Transverse colon (tissue), 4 donors: Measurements from ENCODE around the gene WFIKKN2. TPM values are rescaled to one million over a fixed set of nuclear protein-coding genes. Genes with fewer than 3 reads are reported as not detected.

Source experiments
- DNase-seq: peaks from one replicate; pipeline ENCODE4 v3.0.0-alpha.2; 2019
- H3K27ac ChIP-seq, 4 donors: fragments of 200-600 bp; sonication (generic); 2 replicates each; pipeline ENCODE4 v1.5.1; 2016 to 2018; ENCODE audit warnings: inconsistent platforms in 4 of 4
- H3K27me3 ChIP-seq: fragments of 200-600 bp; sonication (generic); 2 replicates; pipeline ENCODE4 v1.5.1; 2017; ENCODE audit warnings: inconsistent platforms
- H3K36me3 ChIP-seq, 4 donors: fragments of 200-600 bp; sonication (generic); 2 replicates each; pipeline ENCODE4 v1.5.1; 2017 to 2019; ENCODE audit warnings: inconsistent platforms in 4 of 4
- H3K4me1 ChIP-seq, 4 donors: fragments of 200-600 bp; sonication (generic); 2 replicates each; pipeline ENCODE4 v1.5.1; 2017 to 2020; ENCODE audit warnings: inconsistent platforms in 4 of 4
- H3K4me3 ChIP-seq, 4 donors: fragments of 200-600 bp; sonication (generic); 1 replicate in 1 of 4; 2 replicates in 3 of 4; pipeline versions ENCODE4 v1.5.1 to v1.6.1; 2017 to 2019; ENCODE audit warnings: inconsistent platforms in 4 of 4
- H3K9me3 ChIP-seq, 2 donors: fragments of 200-600 bp; sonication (generic); 2 replicates each; pipeline ENCODE4 v1.5.1; 2017 to 2019; ENCODE audit warnings: inconsistent platforms in 2 of 2
- CTCF ChIP-seq, 5 experiments: fragments of 200-600 bp in 3 of 5; fragments of 450-650 bp in 2 of 5; sonication (generic) in 3 of 5; IDR thresholded peaks; 1 replicate in 2 of 5; 2 replicates in 3 of 5; pipeline ENCODE4 v1.5.1; 2016 to 2017; ENCODE audit warnings: antibody characterized with exemption in 5 of 5, inconsistent platforms in 3 of 5, mild to moderate bottlenecking in 2 of 5, moderate library complexity in 1 of 5
- EP300 ChIP-seq: sonication (generic); formaldehyde crosslinking; IDR thresholded peaks from one replicate; pipeline ENCODE4 v1.6.1; 2017; ENCODE audit warnings: antibody characterized with exemption, low read depth
- POLR2A ChIP-seq: fragments of 450-650 bp; IDR thresholded peaks from one replicate; pipeline ENCODE4 v1.6.1; 2016; ENCODE audit warnings: antibody characterized with exemption, mild to moderate bottlenecking, moderate library complexity
- POLR2AphosphoS5 ChIP-seq, 3 donors: sonication (generic); formaldehyde crosslinking; IDR thresholded peaks; one replicate each; pipeline ENCODE4 v1.6.1; 2016; ENCODE audit warnings: antibody characterized with exemption in 3 of 3
- WGBS, 2 donors: methylation state at CpG; one replicate each; pipeline ENCODE4 v1.1.5; 2018; ENCODE audit warnings: low coverage in 1 of 2; 5-methylcytosine and 5-hydroxymethylcytosine counted together
- in situ Hi-C, 4 donors: fragments of 200-750 bp; cut with MboI; loops; one replicate each; pipeline versions ENCODE4 v1.15.0 to v1.15.1; 2017; ENCODE audit warnings: low sequenced_read_pairs in 3 of 4, low pct_ligation_motif_present in 1 of 4, low pct_unique_long_range_greater_than_20kb in 1 of 4
- intact Hi-C: fragments of 100-400 bp; cut with DNase I; formaldehyde crosslinking; loops from one replicate; pipeline ENCODE4 v1.15.1; 2023; ENCODE audit warnings: low total_unique reads
- total RNA-seq, 4 donors: library from RNA; depleted of rRNA; stranded (reverse); fragments of >200 nt; gene quantifications; one replicate each; pipeline ENCODE4 v1.1.0, GENCODE V29; 2016

The WFIKKN2 gene
- total RNA-seq, 4 donors from 2014 or later = not detected

GRCh38 chr17:50864747-50865059 lies 29.3 kb downstream of the WFIKKN2 start:
- intact Hi-C loops = loop anchor here (5.0 kb wide), 1 partner anchor 38 kb away; no protein-coding TSS in a partner anchor
- TF ChIP-seq EP300 (no peak), POLR2AphosphoS5 (IDR thresholded peaks at IDR 0.05) (peak in 1 of 3 donors; percentile 45), POLR2A (no peak), CTCF (IDR thresholded peaks at IDR 0.05) (peak in 2 of 5 experiments; percentile 11 to 27)
- in situ Hi-C loops = loop anchor here in 2 of 4 donors (25.0 kb wide), 1 partner anchor 298 kb away; the partner anchor contains the start of genes NME1 (in 2 of the 2) and NME2 (in 2 of the 2)
- Histone ChIP-seq H3K36me3 (peaks cover 0 to 20% (median 0%) of the 10 kb centered on the region in 4 donors), H3K9me3 (no peaks in the 10 kb centered on the region), H3K4me3 (peak overlapping the region; percentile 13 to 100 (median 95)), H3K27me3 (no peaks in the 10 kb centered on the region), H3K27ac (peak overlapping the region; percentile 98 to 100 (median 99)), H3K4me1 (peaks cover 3 to 56% (median 36%) of the 10 kb centered on the region in 4 donors)
- WGBS, 2 donors = 6 to 8% methylated on average over 4 to 6 of the region's 6 CpGs
- DNase-seq = no peak

GRCh38 chr17:50865060-50865867 lies 29.9 kb downstream of the WFIKKN2 start:
- in situ Hi-C loops = loop anchor here in 2 of 4 donors (25.0 kb wide), 1 partner anchor 297 kb away; the partner anchor contains the start of genes NME1 (in 2 of the 2) and NME2 (in 2 of the 2)
- H3K9me3 ChIP-seq = no peaks in the 10 kb centered on the region
- DNase-seq = peak; percentile 53
- no peaks in the 10 kb centered on the region for H3K27me3 ChIP-seq
- H3K4me3 ChIP-seq = peak overlapping the region; percentile 13 to 100 (median 95)
- WGBS, 2 donors = 0 to 1% methylated on average over 12 to 43 of the region's 50 CpGs
- peak overlapping the region; percentile 98 to 100 (median 99) for H3K27ac ChIP-seq
- peaks cover 3 to 56% (median 36%) of the 10 kb centered on the region in 4 donors for H3K4me1 ChIP-seq
- intact Hi-C loops = loop anchor here (5.0 kb wide), 1 partner anchor 37 kb away; no protein-coding TSS in a partner anchor
- H3K36me3 ChIP-seq = peaks cover 0 to 20% (median 0%) of the 10 kb centered on the region in 4 donors
- TF ChIP-seq POLR2AphosphoS5 (IDR thresholded peaks at IDR 0.05) = peak; percentile 36 to 54 (median 43)
- no peak for TF ChIP-seq CTCF (IDR thresholded peaks at IDR 0.05)
- TF ChIP-seq POLR2A = peak; percentile 58

- WGBS, 2 donors = 0% methylated on average over 40 of the region's 53 CpGs; no CpG with 5 or more reads in 1 of the 2 donors
Observed at GRCh38 chr17:50865868-50866260, 30.5 kb downstream of the WFIKKN2 start.

More at GRCh38 chr17:50865868-50866260, 30.5 kb downstream of the WFIKKN2 start:
- Histone ChIP-seq H3K9me3 (no peaks in the 10 kb centered on the region), H3K36me3 (peaks cover 0 to 20% (median 0%) of the 10 kb centered on the region in 4 donors), H3K4me1 (peaks cover 3 to 53% (median 35%) of the 10 kb centered on the region in 4 donors), H3K27me3 (no peaks in the 10 kb centered on the region), H3K27ac (peak overlapping the region; percentile 98 to 100 (median 99)), H3K4me3 (peak overlapping the region; percentile 13 to 100 (median 95))
- no peak for DNase-seq
- TF ChIP-seq POLR2A = no peak
- TF ChIP-seq EP300 = no peak
- TF ChIP-seq CTCF (IDR thresholded peaks at IDR 0.05) = no peak
- TF ChIP-seq POLR2AphosphoS5 (IDR thresholded peaks at IDR 0.05) = no peak
- in situ Hi-C loops = loop anchor here in 2 of 4 donors (25.0 kb wide), 1 partner anchor 296 kb away; the partner anchor contains the start of genes NME1 (in 2 of the 2) and NME2 (in 2 of the 2)
- intact Hi-C loops = loop anchor here (5.0 kb wide), 1 partner anchor 36 kb away; no protein-coding TSS in a partner anchor
